Stimulated activated naive CD4-positive, alpha-beta T cell (primary cell): ENCODE data around the gene SMIM24.

Source experiments
- DNase-seq, 6 experiments: peaks; one replicate each; lab custom pipeline; 2025; lab: John Stamatoyannopoulos, UW

The SMIM24 gene

GRCh38 chr19:3474010-3474409 is 6.3 kb downstream of the SMIM24 start:
- no peak for DNase-seq

- peak in 5 of 6 experiments; percentile 12 to 35 (median 23) for DNase-seq
Observed at GRCh38 chr19:3471954-3472655, 8.2 kb downstream of the SMIM24 start.

- no peak for DNase-seq
Observed at GRCh38 chr19:3470500-3471128, 9.7 kb downstream of the SMIM24 start.

GRCh38 chr19:3469638-3470499 is 10.5 kb downstream of the SMIM24 start:
- no peak for DNase-seq

- no peak for DNase-seq
Observed at GRCh38 chr19:3468211-3468610, 12.1 kb downstream of the SMIM24 start.

- no peak for DNase-seq
Observed at GRCh38 chr19:3467437-3468198, 12.7 kb downstream of the SMIM24 start.

- DNase-seq, result no peak
Observed at GRCh38 chr19:3466635-3467034, 13.7 kb downstream of the SMIM24 start.

- no peak for DNase-seq
Observed at GRCh38 chr19:3465552-3465951, 14.8 kb downstream of the SMIM24 start.

- DNase-seq, result no peak
Observed at GRCh38 chr19:3464587-3465235, 15.6 kb downstream of the SMIM24 start.

GRCh38 chr19:3463714-3464586 is 16.4 kb downstream of the SMIM24 start:
- no peak for DNase-seq

GRCh38 chr19:3462991-3463713 is 17.2 kb downstream of the SMIM24 start:
- DNase-seq, result no peak

GRCh38 chr19:3459965-3460582 is 20.3 kb downstream of the SMIM24 start:
- DNase-seq, result no peak

- no peak for DNase-seq
Observed at GRCh38 chr19:3459089-3459881, 21.0 kb downstream of the SMIM24 start.

GRCh38 chr19:3458229-3459088 is 21.9 kb downstream of the SMIM24 start:
- DNase-seq, result no peak

GRCh38 chr19:3457528-3458228 is 22.6 kb downstream of the SMIM24 start:
- no peak for DNase-seq

GRCh38 chr19:3456925-3457527 is 23.3 kb downstream of the SMIM24 start:
- DNase-seq, result no peak
